AG09319 (cell line): ENCODE data around the gene MTCP1.

Experiments
- DNase-seq: peaks from one replicate; pipeline ENCODE4 v3.0.0-alpha.2; 2010; ENCODE audit warnings: low read depth; ENCODE audit errors: extremely low read depth
- CTCF ChIP-seq: IDR thresholded peaks from 2 replicates; pipeline ENCODE4 v1.5.1; 2011; ENCODE audit warnings: low read depth, mild to moderate bottlenecking, inconsistent platforms, low read length, moderate library complexity

MTCP1 gene

GRCh38 chrX:155086961-155087735 lies 16.2 kb upstream of the MTCP1 start:
- TF ChIP-seq CTCF = no peak
- DNase-seq = no peak

GRCh38 chrX:155086202-155086840 lies 15.4 kb upstream of the MTCP1 start:
- no peak for DNase-seq
- peak; percentile 44 for TF ChIP-seq CTCF

- TF ChIP-seq CTCF = no peak
- DNase-seq = no peak
These were observed 851 bp upstream of the MTCP1 start for GRCh38 chrX:155071694-155072280.

- DNase-seq = no peak
These were observed 317 bp downstream of the MTCP1 start for GRCh38 chrX:155070663-155070974.

GRCh38 chrX:155070038-155070437 lies 898 bp downstream of the MTCP1 start:
- DNase-seq = no peak
- TF ChIP-seq CTCF = no peak

More at GRCh38 chrX:155070663-155070974, 317 bp downstream of the MTCP1 start:
- no peak for TF ChIP-seq CTCF

GRCh38 chrX:155069414-155069813 lies 1.5 kb downstream of the MTCP1 start:
- DNase-seq = no peak
- TF ChIP-seq CTCF = no peak

GRCh38 chrX:155068165-155068564 lies 2.8 kb downstream of the MTCP1 start:
- no peak for DNase-seq
- TF ChIP-seq CTCF = no peak
